Fibroblast of pulmonary artery (primary cell): Measurements from ENCODE around the gene EIF4E3.

ENCODE experiments used
- DNase-seq: peaks from one replicate; pipeline ENCODE4 v3.0.0-alpha.2; 2010; ENCODE audit warnings: low read depth
- H3K4me3 ChIP-seq: replicated peaks from 2 replicates; pipeline ENCODE4 v1.5.1; 2011; ENCODE audit warnings: low read depth, mild to moderate bottlenecking, control low read depth, low read length, moderate library complexity
- TF ChIP-seq, protein P1 (sequence below): IDR thresholded peaks from 2 replicates; pipeline ENCODE4 v1.5.1; 2011; ENCODE audit warnings: mild to moderate bottlenecking, control low read depth, low read length, inconsistent platforms; ENCODE audit errors: missing control alignments

Gene EIF4E3

DNA sequence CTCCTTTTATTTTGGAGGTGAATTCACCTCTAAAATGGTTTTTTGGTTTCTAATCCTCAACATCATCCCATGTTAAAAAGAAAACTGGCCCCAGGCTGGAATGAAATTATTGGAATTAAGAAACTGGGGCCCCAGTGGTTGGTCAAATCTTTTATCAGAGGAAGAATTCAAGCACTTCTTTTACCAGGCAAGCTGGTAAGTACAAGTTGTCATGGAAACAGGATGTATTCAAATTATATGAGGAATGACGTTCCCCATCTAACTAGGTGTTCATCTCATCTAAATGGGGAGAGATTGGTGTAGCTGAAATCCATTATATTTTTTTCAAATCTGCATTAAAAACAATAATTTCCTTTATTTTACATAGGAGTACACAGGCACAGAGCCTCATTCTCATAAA lies 9.7 kb upstream of the EIF4E3 start:
- no peak overlapping the region for H3K4me3 ChIP-seq
- TF ChIP-seq, protein P1, sequence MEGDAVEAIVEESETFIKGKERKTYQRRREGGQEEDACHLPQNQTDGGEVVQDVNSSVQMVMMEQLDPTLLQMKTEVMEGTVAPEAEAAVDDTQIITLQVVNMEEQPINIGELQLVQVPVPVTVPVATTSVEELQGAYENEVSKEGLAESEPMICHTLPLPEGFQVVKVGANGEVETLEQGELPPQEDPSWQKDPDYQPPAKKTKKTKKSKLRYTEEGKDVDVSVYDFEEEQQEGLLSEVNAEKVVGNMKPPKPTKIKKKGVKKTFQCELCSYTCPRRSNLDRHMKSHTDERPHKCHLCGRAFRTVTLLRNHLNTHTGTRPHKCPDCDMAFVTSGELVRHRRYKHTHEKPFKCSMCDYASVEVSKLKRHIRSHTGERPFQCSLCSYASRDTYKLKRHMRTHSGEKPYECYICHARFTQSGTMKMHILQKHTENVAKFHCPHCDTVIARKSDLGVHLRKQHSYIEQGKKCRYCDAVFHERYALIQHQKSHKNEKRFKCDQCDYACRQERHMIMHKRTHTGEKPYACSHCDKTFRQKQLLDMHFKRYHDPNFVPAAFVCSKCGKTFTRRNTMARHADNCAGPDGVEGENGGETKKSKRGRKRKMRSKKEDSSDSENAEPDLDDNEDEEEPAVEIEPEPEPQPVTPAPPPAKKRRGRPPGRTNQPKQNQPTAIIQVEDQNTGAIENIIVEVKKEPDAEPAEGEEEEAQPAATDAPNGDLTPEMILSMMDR, result no peak
- DNase-seq, result no peak

DNA sequence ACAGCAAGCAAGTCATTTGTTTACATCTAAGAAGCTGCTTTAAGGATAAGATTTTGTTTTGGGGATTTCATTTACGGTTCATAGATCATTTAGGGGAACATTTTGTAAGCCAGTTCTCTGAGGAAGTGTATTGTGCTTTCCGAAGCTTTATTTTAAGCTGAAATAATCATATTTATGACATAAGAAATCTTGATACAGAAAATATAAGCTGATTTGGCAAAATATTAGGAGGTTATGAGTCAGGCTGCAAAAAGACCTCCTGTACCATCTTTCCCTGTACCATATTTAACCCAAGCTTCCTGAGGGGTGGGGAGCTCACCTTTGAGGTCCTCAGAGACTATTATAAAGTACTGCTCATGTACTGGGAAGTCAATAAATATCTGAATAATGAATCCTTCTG lies 8.1 kb upstream of the EIF4E3 start:
- H3K4me3 ChIP-seq, result no peak overlapping the region
- no peak for DNase-seq
- TF ChIP-seq, protein P1, result no peak

DNA sequence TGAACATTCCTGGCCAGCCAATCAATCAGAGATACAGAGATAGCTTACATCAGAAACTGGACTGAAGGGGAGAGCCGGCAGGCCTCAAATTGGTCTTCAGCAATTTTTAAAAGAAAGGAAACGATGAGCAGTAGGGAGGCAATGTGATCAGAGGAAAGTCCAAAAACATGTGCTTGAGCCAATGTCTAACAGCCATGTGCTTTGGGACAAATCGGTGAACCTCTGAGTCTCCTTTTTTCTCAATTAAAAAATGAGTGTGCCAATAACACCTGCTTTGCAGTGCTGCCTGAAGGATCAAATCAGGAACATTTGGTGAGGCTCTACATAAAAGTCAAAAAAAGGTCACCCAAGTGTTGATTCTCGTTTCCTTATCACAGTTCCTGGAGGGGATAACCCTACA lies 7.4 kb upstream of the EIF4E3 start:
- no peak for DNase-seq
- TF ChIP-seq, protein P1, result no peak
- no peak overlapping the region for H3K4me3 ChIP-seq

DNA sequence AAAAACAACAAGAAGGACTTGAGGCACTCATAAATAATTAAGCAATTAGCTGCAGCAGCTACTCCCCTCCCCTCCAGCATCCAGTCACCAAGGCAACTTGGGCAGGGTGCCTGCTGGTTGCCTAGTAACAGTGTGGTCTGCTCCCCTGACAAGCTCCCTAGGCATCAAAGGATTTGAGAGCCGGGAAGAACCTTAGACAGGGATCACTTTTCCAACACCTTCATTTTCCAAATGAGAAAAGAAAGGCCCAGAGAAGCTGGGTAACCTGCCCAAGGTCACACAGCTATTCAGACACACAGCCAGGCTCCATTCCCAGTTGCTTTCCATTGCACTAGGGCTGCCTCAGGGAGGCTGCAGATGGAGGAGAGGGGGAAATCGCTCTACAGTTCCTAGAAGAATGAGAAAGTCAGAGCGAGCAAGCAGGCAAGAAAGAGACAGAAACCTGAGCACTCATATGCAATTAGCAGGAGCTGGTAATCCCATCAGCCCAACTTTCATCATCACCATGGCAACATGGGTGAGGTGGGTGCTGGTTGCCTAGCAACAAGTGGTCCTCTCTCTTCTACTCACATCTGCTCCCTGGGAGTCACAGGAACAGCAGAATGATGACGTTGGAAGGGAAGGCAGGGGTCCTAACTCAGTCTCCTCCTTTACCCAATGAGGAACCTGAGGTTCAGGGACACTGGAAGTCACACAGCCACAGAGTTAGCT lies 3.6 kb upstream of the EIF4E3 start:
- no peak overlapping the region for H3K4me3 ChIP-seq
- no peak for DNase-seq
- TF ChIP-seq, protein P1, result no peak

DNA sequence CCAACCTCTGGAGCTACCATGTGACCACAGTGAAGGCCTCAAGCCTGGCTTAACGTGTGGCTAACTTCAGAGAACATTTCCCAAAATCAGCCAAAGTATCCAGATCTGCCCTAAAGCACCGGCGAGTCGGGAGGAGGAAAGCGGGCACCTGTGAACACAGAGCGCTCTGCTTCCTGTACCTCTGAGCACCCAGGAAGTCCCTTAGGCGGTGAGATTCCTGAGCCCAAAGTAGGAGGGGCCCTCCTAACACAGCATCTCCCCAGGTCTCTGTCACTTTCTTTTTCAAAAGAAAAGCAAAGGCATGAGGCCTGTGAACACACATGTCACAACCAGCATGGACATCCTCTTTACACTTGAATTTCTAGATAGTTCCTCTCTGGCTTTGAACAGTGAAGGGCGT lies 944 bp upstream of the EIF4E3 start:
- TF ChIP-seq, protein P1, result no peak
- DNase-seq, result no peak
- H3K4me3 ChIP-seq, result no peak overlapping the region

DNA sequence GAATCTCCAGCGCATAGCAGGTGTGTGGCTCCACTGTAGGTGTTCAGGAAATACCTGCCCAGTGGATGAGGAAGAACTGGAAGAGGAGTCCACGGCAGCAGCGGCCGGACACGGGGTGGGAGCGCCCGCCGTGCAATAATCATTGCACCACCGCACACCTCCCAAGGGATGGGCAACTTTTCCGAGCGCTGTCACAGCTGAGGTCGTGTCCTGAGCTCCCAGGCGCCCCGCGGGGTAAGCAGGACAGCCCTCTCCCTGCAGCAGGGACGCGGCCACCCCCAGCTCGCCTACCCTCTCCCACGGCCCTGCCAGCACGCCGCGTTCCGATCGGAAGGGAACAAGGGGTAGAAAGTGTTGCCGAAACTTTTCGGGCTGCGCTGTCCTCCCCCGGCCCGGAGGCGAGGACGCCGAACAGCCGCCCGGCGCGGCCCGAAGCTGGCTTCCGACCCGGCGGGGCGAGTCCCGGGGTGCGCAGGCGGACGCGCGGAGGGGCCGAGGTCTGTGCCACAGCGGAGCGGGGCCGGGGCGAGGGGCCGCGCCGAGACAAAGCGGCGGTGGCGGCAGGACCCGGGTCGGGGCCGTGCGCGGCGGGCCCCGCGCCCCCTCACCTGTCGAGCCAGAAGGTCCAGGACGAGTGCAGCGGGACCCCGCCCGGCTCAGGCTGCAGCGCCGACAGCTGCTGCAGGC lies 475 bp downstream of the EIF4E3 start:
- peak overlapping the region; percentile 65 for H3K4me3 ChIP-seq
- DNase-seq, result no peak
- TF ChIP-seq, protein P1, result no peak

DNA sequence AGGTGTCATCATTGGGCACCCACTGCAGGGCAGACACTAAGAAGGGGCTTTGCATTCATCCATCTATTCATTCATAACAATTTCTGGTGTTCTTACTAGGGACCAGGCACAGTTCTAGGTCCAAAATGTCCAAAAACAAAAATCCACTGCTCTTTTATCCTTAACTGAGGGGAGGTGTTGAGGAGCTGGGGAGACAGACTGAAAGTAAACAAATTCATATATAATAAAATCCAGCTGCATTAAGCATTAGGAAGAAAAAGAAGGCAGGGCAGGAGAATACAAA lies 1.1 kb downstream of the EIF4E3 start:
- peak overlapping the region; percentile 65 for H3K4me3 ChIP-seq
- TF ChIP-seq, protein P1, result no peak
- no peak for DNase-seq
